GM23338 (cell line): ENCODE measurements around the gene TCF7L2. TPM values are rescaled to one million over a fixed set of nuclear protein-coding genes. Genes with fewer than 3 reads are reported as not detected.

Source experiments
- EZH2 ChIP-seq: fragments of 200-600 bp; sonication (generic); IDR thresholded peaks from one replicate; pipeline ENCODE4 v1.8.0; 2017; ENCODE audit warnings: antibody characterized with exemption, mild to moderate bottlenecking, low read depth; ENCODE audit not compliant: unreplicated experiment
- EZH2phosphoT487 ChIP-seq: fragments of 200-600 bp; sonication (generic); IDR thresholded peaks from one replicate; pipeline ENCODE4 v1.8.1; 2018; ENCODE audit warnings: antibody characterized with exemption; ENCODE audit not compliant: unreplicated experiment
- JUNB ChIP-seq: IDR thresholded peaks from one replicate; pipeline ENCODE4 v1.6.1; 2016; ENCODE audit warnings: antibody characterized with exemption; ENCODE audit not compliant: unreplicated experiment
- POLR2AphosphoS5 ChIP-seq: IDR thresholded peaks from 2 replicates; pipeline ENCODE4 v1.6.1; 2016; ENCODE audit warnings: antibody characterized with exemption, low read depth
- REST ChIP-seq: IDR thresholded peaks from one replicate; pipeline ENCODE4 v1.6.1; 2018; ENCODE audit warnings: antibody characterized with exemption; ENCODE audit not compliant: unreplicated experiment
- ZNF462 ChIP-seq: fragments of 250-450 bp; sonication (Bioruptor Pico); IDR thresholded peaks from 2 replicates; pipeline ENCODE4 v1.5.0; 2020; ENCODE audit warnings: mild to moderate bottlenecking, moderate library complexity
- polyA plus RNA-seq: library from polyadenylated mRNA; unstranded; fragments of >200 nt; fragmentation: Nextera tagmentation; extraction: Ambion mirVana; gene quantifications from 2 replicates; pipeline ENCODE4 v1.2.1, GENCODE V29; 2016
- total RNA-seq: library from RNA; depleted of rRNA; stranded (reverse); fragments of >200 nt; shearing (Covaris generic); gene quantifications from 2 replicates; pipeline ENCODE4 v1.2.3, GENCODE V29; 2014

The TCF7L2 gene
- total and polyA plus RNA-seq, 2 experiments from 2014 or later = 32.2 to 80.8 TPM

GRCh38 chr10:113042868-113043267, 92.8 kb downstream of the TCF7L2 start (continued):
- TF ChIP-seq ZNF462 = no peak
- no peak for TF ChIP-seq REST
- no peak for TF ChIP-seq EZH2
- no peak for TF ChIP-seq EZH2phosphoT487
- TF ChIP-seq POLR2AphosphoS5 = no peak
- no peak for TF ChIP-seq JUNB
